PC-9 (cell line): ENCODE measurements around the gene OR6Q1.

Source experiments
- CTCF ChIP-seq: fragments of 200-600 bp; sonication (generic); conservative IDR thresholded peaks from 2 replicates; pipeline ENCODE4 v1.6.1; 2017; ENCODE audit warnings: mixed run types, antibody characterized with exemption, mild to moderate bottlenecking, moderate library complexity
- EZH2 ChIP-seq: fragments of 200-600 bp; sonication (generic); IDR thresholded peaks from 2 replicates; pipeline ENCODE4 v1.8.0; 2017; ENCODE audit warnings: antibody characterized with exemption, low read depth

- TF ChIP-seq CTCF (no peak), EZH2 (no peak)
These were observed 29.8 kb downstream of the OR6Q1 start for GRCh38 chr11:58060535-58060934.
